ENCODE measurements around the gene PRUNE2. TPM values are rescaled to one million over a fixed set of nuclear protein-coding genes. Genes with fewer than 3 reads are reported as not detected.
A peak's percentile ranks its signal among the peaks of the same experiment; 100 is the strongest.

Gene PRUNE2
- total RNA-seq, 4 donors from 2014 or later: 586 to 728 (median 654) TPM

- WGBS: 94% methylated on average over 15 of the region's 15 CpGs
- no peak overlapping the region for H3K4me3 ChIP-seq
- H3K27ac ChIP-seq (replicated peaks in 1 of 4): no peak overlapping the region
- H3K9me3 ChIP-seq: no peaks in the 10 kb centered on the region
- no peak for DNase-seq (ENCODE audit: extremely low spot score)
- TF ChIP-seq EP300 (IDR thresholded peaks at IDR 0.05): no peak
- no peak for TF ChIP-seq POLR2AphosphoS5 (IDR thresholded peaks at IDR 0.05)
- TF ChIP-seq POLR2A (IDR thresholded peaks at IDR 0.05; ENCODE audit: low read depth): no peak
- TF ChIP-seq CTCF (IDR thresholded peaks at IDR 0.05): no peak
- peaks cover 0 to 10% (median 7%) of the 10 kb centered on the region in 4 donors for H3K4me1 ChIP-seq
- H3K27me3 ChIP-seq: no peaks in the 10 kb centered on the region
- intact Hi-C loops (cut with DNase I): loop anchor here (10.0 kb wide), 1 partner anchor 351 kb away; no protein-coding TSS in a partner anchor
- H3K36me3 ChIP-seq: peaks cover 0 to 16% (median 0%) of the 10 kb centered on the region in 4 donors
These were observed 112.0 kb downstream of the PRUNE2 start for GRCh38 chr9:76793784-76794431.

GRCh38 chr9:76789840-76790239 lies 116.1 kb downstream of the PRUNE2 start:
- Histone ChIP-seq H3K27ac (replicated peaks in 1 of 4) (no peak overlapping the region), H3K4me1 (peaks cover 0 to 33% (median 16%) of the 10 kb centered on the region in 4 donors), H3K36me3 (peaks cover 0 to 17% (median 0%) of the 10 kb centered on the region in 4 donors), H3K4me3 (no peak overlapping the region), H3K9me3 (no peaks in the 10 kb centered on the region), H3K27me3 (no peaks in the 10 kb centered on the region)
- WGBS: 100% methylated on average over 1 of the region's 1 CpG
- no peak for TF ChIP-seq POLR2AphosphoS5 (IDR thresholded peaks at IDR 0.05)
- no peak for TF ChIP-seq CTCF (IDR thresholded peaks at IDR 0.05)
- TF ChIP-seq POLR2A (IDR thresholded peaks at IDR 0.05; ENCODE audit: low read depth): no peak
- TF ChIP-seq EP300 (IDR thresholded peaks at IDR 0.05): no peak
- intact Hi-C loops (cut with DNase I): loop anchor here (10.0 kb wide), 1 partner anchor 355 kb away; no protein-coding TSS in a partner anchor
- DNase-seq (ENCODE audit: extremely low spot score): no peak

- H3K4me3 ChIP-seq: no peak overlapping the region
- peaks cover 0 to 26% (median 0%) of the 10 kb centered on the region in 4 donors for H3K36me3 ChIP-seq
- DNase-seq (ENCODE audit: extremely low spot score): peak; percentile 90
- no peaks in the 10 kb centered on the region for H3K9me3 ChIP-seq
- H3K27me3 ChIP-seq: no peaks in the 10 kb centered on the region
- H3K4me1 ChIP-seq: peaks cover 0 to 33% (median 17%) of the 10 kb centered on the region in 4 donors
- intact Hi-C loops (cut with DNase I): no loop called here
- TF ChIP-seq POLR2AphosphoS5 (IDR thresholded peaks at IDR 0.05): no peak
- TF ChIP-seq CTCF (IDR thresholded peaks at IDR 0.05): no peak
- no peak for TF ChIP-seq POLR2A (IDR thresholded peaks at IDR 0.05; ENCODE audit: low read depth)
- no peak for TF ChIP-seq EP300 (IDR thresholded peaks at IDR 0.05)
- 89% methylated on average over 11 of the region's 11 CpGs for WGBS
- no peak overlapping the region for H3K27ac ChIP-seq (replicated peaks in 1 of 4)
These were observed 118.2 kb downstream of the PRUNE2 start for GRCh38 chr9:76787677-76788076.

- TF ChIP-seq POLR2A (IDR thresholded peaks at IDR 0.05; ENCODE audit: low read depth) (no peak), POLR2AphosphoS5 (IDR thresholded peaks at IDR 0.05) (no peak), EP300 (IDR thresholded peaks at IDR 0.05) (no peak), CTCF (IDR thresholded peaks at IDR 0.05) (no peak)
- Histone ChIP-seq H3K9me3 (no peaks in the 10 kb centered on the region), H3K27me3 (no peaks in the 10 kb centered on the region), H3K36me3 (peaks cover 0 to 22% (median 0%) of the 10 kb centered on the region in 4 donors), H3K27ac (replicated peaks in 1 of 4) (no peak overlapping the region), H3K4me1 (peaks cover 0 to 33% (median 17%) of the 10 kb centered on the region in 4 donors), H3K4me3 (no peak overlapping the region)
- no peak for DNase-seq (ENCODE audit: extremely low spot score)
- 95% methylated on average over 1 of the region's 1 CpG for WGBS
- intact Hi-C loops (cut with DNase I): no loop called here
These were observed 120.4 kb downstream of the PRUNE2 start for GRCh38 chr9:76785501-76785900.
